CD4-positive, alpha-beta T cell (primary cell): ENCODE results near the gene VSTM2B. TPM values are rescaled to one million over a fixed set of nuclear protein-coding genes. Genes with fewer than 3 reads are reported as not detected.

Source experiments
- ATAC-seq: fragments of 200-7000 bp; cut with Tn5 transposase; one replicate; pipeline ENCODE4 v1.10.0; 2022; ENCODE audit warnings: mild to moderate bottlenecking; ENCODE audit not compliant: poor library complexity
- CTCF ChIA-PET: fragments of 350-600 bp; sonication (Branson Sonifier 250); formaldehyde crosslinking; loops from one replicate; lab custom pipeline; 2021; ENCODE audit warnings: antibody characterized with exemption, inconsistent platforms; lab: Charles Lee
- POLR2A ChIA-PET: fragments of 350-600 bp; sonication (Branson Sonifier 250); formaldehyde crosslinking; loops from one replicate; lab custom pipeline; 2021; ENCODE audit warnings: antibody characterized with exemption, inconsistent platforms; lab: Charles Lee
- DNase-seq, 14 experiments: peaks; one replicate each; pipeline ENCODE4 v3.0.0-alpha.2; 2013 to 2020; ENCODE audit warnings: mixed read lengths in 2 of 14
- H3K27ac ChIP-seq, 2 donors: one replicate each; pipeline versions ENCODE4 v1.5.1 to v1.7.0; 2013; ENCODE audit warnings: low read length in 2 of 2, low read depth in 1 of 2, mild to moderate bottlenecking in 1 of 2
- H3K27me3 ChIP-seq, 2 experiments: 1 replicate in 1 of 2; 2 replicates in 1 of 2; pipeline versions ENCODE4 v1.6.1 to v1.7.0; 2013; ENCODE audit warnings: low read length in 2 of 2, control low read depth in 1 of 2, mild to moderate bottlenecking in 1 of 2, moderate library complexity in 1 of 2; ENCODE audit not compliant: insufficient read depth in 2 of 2, control insufficient read depth in 1 of 2
- H3K36me3 ChIP-seq: one replicate; pipeline ENCODE4 v1.6.1; 2013; ENCODE audit warnings: low read length, control low read depth; ENCODE audit not compliant: insufficient read depth
- H3K4me1 ChIP-seq: one replicate; pipeline ENCODE4 v1.6.1; 2013; ENCODE audit warnings: low read length, control low read depth; ENCODE audit not compliant: insufficient read depth
- H3K4me3 ChIP-seq: one replicate; pipeline ENCODE4 v1.5.1; 2013; ENCODE audit warnings: mild to moderate bottlenecking, low read length, moderate library complexity
- H3K9me3 ChIP-seq, 2 experiments: 1 replicate in 1 of 2; 2 replicates in 1 of 2; pipeline versions ENCODE4 v1.6.1 to v1.7.0; 2013; ENCODE audit warnings: low read length in 2 of 2, mild to moderate bottlenecking in 2 of 2, control low read depth in 1 of 2, moderate library complexity in 1 of 2; ENCODE audit not compliant: control insufficient read depth in 1 of 2, insufficient read depth in 1 of 2
- H3K27ac Mint-ChIP-seq: one replicate; pipeline ENCODE4 v1.8.0; 2020; ENCODE audit warnings: mixed read lengths
- H3K27me3 Mint-ChIP-seq: one replicate; pipeline ENCODE4 v1.8.0; 2021; ENCODE audit warnings: mixed read lengths
- H3K36me3 Mint-ChIP-seq: one replicate; pipeline ENCODE4 v1.8.0; 2021; ENCODE audit warnings: low read depth, mixed read lengths
- H3K4me1 Mint-ChIP-seq: one replicate; pipeline ENCODE4 v1.8.0; 2021; ENCODE audit warnings: low read depth, mixed read lengths
- H3K4me3 Mint-ChIP-seq: one replicate; pipeline ENCODE4 v1.8.0; 2020; ENCODE audit warnings: mild to moderate bottlenecking, mixed read lengths
- H3K9me3 Mint-ChIP-seq: one replicate; pipeline ENCODE4 v1.8.0; 2020; ENCODE audit warnings: mixed read lengths
- CTCF ChIP-seq: fragments of 200-600 bp; IDR thresholded peaks from one replicate; pipeline ENCODE4 v1.8.0; 2022; ENCODE audit warnings: antibody characterized with exemption, mild to moderate bottlenecking
- intact Hi-C, 2 experiments: fragments of 100-400 bp; cut with DNase I in 1 of 2; cut with micrococcal nuclease in 1 of 2; formaldehyde crosslinking; loops; one replicate each; pipeline versions ENCODE4 v1.15.1 to v1.9.0; 2023 to 2025; cut with DNase I, micrococcal nuclease
- total RNA-seq, 174 experiments: library from RNA in 2 of 174; stranded (reverse) in 2 of 174; gene quantifications; one replicate each; pipeline ENCODE4 v1.2.3 and lab custom pipeline; 2021 to 2026

The VSTM2B gene
- total RNA-seq, 2 experiments from 2014 or later, result not detected

GRCh38 chr19:29502581-29502850, 23.3 kb upstream of the VSTM2B start:
- Histone ChIP-seq H3K27me3 (no peaks in the 10 kb centered on the region), H3K27ac (no peak overlapping the region), H3K4me3 (no peak overlapping the region), H3K36me3 (no peaks in the 10 kb centered on the region), H3K4me1 (no peaks in the 10 kb centered on the region), H3K9me3 (peaks cover 0 to 10% of the 10 kb centered on the region in 2 experiments)
- intact Hi-C loops, result no loop called here
- CTCF ChIA-PET, result no interaction called here
- no peaks in the 10 kb centered on the region for H3K4me1 Mint-ChIP-seq
- H3K4me3 Mint-ChIP-seq, result no peak overlapping the region
- no peak overlapping the region for H3K27ac Mint-ChIP-seq
- POLR2A ChIA-PET, result no interaction called here
- no peak for ATAC-seq
- H3K36me3 Mint-ChIP-seq, result no peaks in the 10 kb centered on the region
- peaks cover 24% of the 10 kb centered on the region for H3K27me3 Mint-ChIP-seq
- no peaks in the 10 kb centered on the region for H3K9me3 Mint-ChIP-seq
- no peak for DNase-seq
- no peak for TF ChIP-seq CTCF

GRCh38 chr19:29503140-29503758, 22.5 kb upstream of the VSTM2B start:
- Histone ChIP-seq H3K4me3 (no peak overlapping the region), H3K4me1 (no peaks in the 10 kb centered on the region), H3K27me3 (no peaks in the 10 kb centered on the region), H3K27ac (no peak overlapping the region), H3K9me3 (peaks cover 0 to 11% of the 10 kb centered on the region in 2 experiments), H3K36me3 (no peaks in the 10 kb centered on the region)
- Mint-ChIP-seq H3K36me3 (no peaks in the 10 kb centered on the region), H3K27ac (no peak overlapping the region), H3K27me3 (peaks cover 31% of the 10 kb centered on the region), H3K4me1 (no peaks in the 10 kb centered on the region), H3K4me3 (no peak overlapping the region), H3K9me3 (no peaks in the 10 kb centered on the region)
- POLR2A ChIA-PET, result no interaction called here
- CTCF ChIA-PET, result no interaction called here
- DNase-seq (no peak), ATAC-seq (no peak)
- no peak for TF ChIP-seq CTCF
- intact Hi-C loops, result no loop called here

- CTCF ChIA-PET, result no interaction called here
- no peak overlapping the region for H3K27ac Mint-ChIP-seq
- no peak for DNase-seq
- Histone ChIP-seq H3K4me3 (no peak overlapping the region), H3K36me3 (no peaks in the 10 kb centered on the region), H3K27me3 (peaks cover 0 to 2% of the 10 kb centered on the region in 2 experiments), H3K4me1 (no peaks in the 10 kb centered on the region), H3K9me3 (peaks cover 0 to 11% of the 10 kb centered on the region in 2 experiments), H3K27ac (no peak overlapping the region)
- intact Hi-C loops, result no loop called here
- POLR2A ChIA-PET, result no interaction called here
- no peak overlapping the region for H3K4me3 Mint-ChIP-seq
- TF ChIP-seq CTCF, result no peak
- H3K27me3 Mint-ChIP-seq, result peaks cover 33% of the 10 kb centered on the region
- no peaks in the 10 kb centered on the region for H3K9me3 Mint-ChIP-seq
- H3K4me1 Mint-ChIP-seq, result no peaks in the 10 kb centered on the region
- H3K36me3 Mint-ChIP-seq, result no peaks in the 10 kb centered on the region
- ATAC-seq, result no peak
Observed at GRCh38 chr19:29503785-29504184, 22.0 kb upstream of the VSTM2B start.
